GM12873 (cell line): Measurements from ENCODE around the gene PTK7.

Source experiments
- CTCF ChIP-seq: IDR thresholded peaks from 2 replicates; pipeline ENCODE4 v1.5.1; 2012; ENCODE audit warnings: low read depth, mild to moderate bottlenecking, moderate library complexity, low read length, control low read depth; ENCODE audit not compliant: insufficient read depth; ENCODE audit errors: missing control alignments

The PTK7 gene

GRCh38 chr6:43047998-43048397, 28.1 kb upstream of the PTK7 start:
- no peak for TF ChIP-seq CTCF

GRCh38 chr6:43050981-43051380, 25.1 kb upstream of the PTK7 start:
- no peak for TF ChIP-seq CTCF

- no peak for TF ChIP-seq CTCF
Measured at GRCh38 chr6:43052225-43052841, 23.8 kb upstream of the PTK7 start.

- no peak for TF ChIP-seq CTCF
Measured at GRCh38 chr6:43052842-43053544, 23.1 kb upstream of the PTK7 start.

GRCh38 chr6:43053545-43054205, 22.4 kb upstream of the PTK7 start, which contains the start of gene CUL7:
CUL7 (minus strand) TSS chr6:43053851; CDS start chr6:43052788, 1,063 bp downstream.
- TF ChIP-seq CTCF: no peak

GRCh38 chr6:43054206-43054943, 21.7 kb upstream of the PTK7 start:
- TF ChIP-seq CTCF: no peak

- TF ChIP-seq CTCF: no peak
Measured at GRCh38 chr6:43055966-43056365, 20.1 kb upstream of the PTK7 start.
